Activated naive CD8-positive, alpha-beta T cell (primary cell): ENCODE data around the gene KIAA1143.

Source experiments
- H3K27ac Mint-ChIP-seq: one replicate; pipeline ENCODE4 v1.8.0; 2021; ENCODE audit warnings: mixed read lengths
- H3K27me3 Mint-ChIP-seq: one replicate; pipeline ENCODE4 v1.8.0; 2021; ENCODE audit warnings: mixed read lengths
- H3K36me3 Mint-ChIP-seq: one replicate; pipeline ENCODE4 v1.8.0; 2021; ENCODE audit warnings: mixed read lengths
- H3K4me1 Mint-ChIP-seq: one replicate; pipeline ENCODE4 v1.8.0; 2021; ENCODE audit warnings: low read depth, mixed read lengths
- H3K4me3 Mint-ChIP-seq: one replicate; pipeline ENCODE4 v1.8.0; 2021; ENCODE audit warnings: mild to moderate bottlenecking, mixed read lengths
- H3K9me3 Mint-ChIP-seq: one replicate; pipeline ENCODE4 v1.8.0; 2021; ENCODE audit warnings: low read depth, mixed read lengths

Gene KIAA1143

DNA sequence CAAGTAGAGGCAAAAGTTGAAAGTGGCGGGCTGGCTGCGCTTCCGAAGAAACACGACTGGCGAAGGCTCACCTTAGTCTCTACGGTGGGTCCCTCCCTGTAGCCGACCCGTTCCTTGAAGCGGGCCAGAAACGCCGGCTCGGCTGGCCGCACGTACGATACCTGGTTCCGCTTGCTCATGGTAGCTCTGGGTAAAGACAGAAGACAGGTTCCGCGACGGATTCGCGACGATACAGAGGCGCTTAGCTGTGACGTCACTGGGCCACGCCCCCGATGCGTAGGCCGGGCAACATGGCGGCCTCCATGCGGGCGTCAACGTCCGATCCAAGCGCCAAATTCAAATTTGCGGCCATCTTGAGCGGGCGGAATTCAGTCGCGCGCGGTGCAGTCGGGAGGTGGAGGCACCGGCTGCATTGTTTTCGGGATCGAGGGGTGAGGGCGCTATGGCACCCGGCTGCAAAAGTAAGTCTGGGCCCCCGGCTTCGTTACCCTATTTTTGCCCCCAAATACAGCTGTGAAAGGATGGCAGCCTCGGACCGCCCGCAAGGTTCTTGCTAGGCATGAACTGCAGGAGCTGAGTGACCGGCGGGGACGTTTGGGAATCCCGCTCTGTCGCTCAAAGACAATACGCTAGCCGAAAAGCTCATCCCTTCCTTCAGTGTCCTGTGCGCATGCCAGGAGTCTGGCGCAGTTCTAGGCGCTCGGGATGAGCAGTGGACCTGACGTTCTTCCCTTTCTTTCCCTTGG is at the start of gene KIAA1143, which contains the start of gene KIF15:
TSS of gene KIAA1143 (minus strand) at position 196 of the 746 bp plus-strand sequence. CDS start at position 179, 17 bp downstream.
TSS of gene KIF15 (plus strand) at position 371 of the 746 bp plus-strand sequence. CDS start at position 443, 72 bp downstream.
- Mint-ChIP-seq H3K27ac (peak within 1 kb of the TSS; percentile 82), H3K27me3 (peaks cover 3% of the 10 kb centered on the region), H3K4me3 (peak within 1 kb of the TSS; percentile 92), H3K36me3 (peaks cover 24% of the 10 kb centered on the region), H3K4me1 (peaks cover 32% of the 10 kb centered on the region), H3K9me3 (peaks cover 10% of the 10 kb centered on the region)

DNA sequence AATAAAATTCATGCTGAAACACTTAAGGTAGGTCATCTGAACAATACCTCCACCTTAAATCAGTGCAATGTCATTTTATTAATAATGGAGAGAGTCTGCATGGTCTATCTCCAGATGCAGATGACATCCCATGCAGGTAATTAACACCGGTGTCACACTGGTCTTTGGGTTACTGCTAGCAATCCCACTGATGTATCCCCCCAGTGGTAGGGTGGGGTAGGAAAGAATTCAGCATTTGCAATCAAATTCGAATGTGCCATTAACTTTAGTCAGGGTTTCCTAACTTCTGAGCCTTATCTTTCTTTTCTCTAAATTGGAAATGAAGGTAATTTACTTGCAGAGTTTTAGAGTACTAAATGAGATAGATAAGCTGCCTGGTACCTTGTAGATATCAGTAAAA is 44.5 kb upstream of the KIAA1143 start:
- no peaks in the 10 kb centered on the region for H3K4me1 Mint-ChIP-seq
- no peak overlapping the region for H3K4me3 Mint-ChIP-seq
- no peaks in the 10 kb centered on the region for H3K9me3 Mint-ChIP-seq
- no peaks in the 10 kb centered on the region for H3K27me3 Mint-ChIP-seq
- no peak overlapping the region for H3K27ac Mint-ChIP-seq
- peaks cover 2% of the 10 kb centered on the region for H3K36me3 Mint-ChIP-seq

DNA sequence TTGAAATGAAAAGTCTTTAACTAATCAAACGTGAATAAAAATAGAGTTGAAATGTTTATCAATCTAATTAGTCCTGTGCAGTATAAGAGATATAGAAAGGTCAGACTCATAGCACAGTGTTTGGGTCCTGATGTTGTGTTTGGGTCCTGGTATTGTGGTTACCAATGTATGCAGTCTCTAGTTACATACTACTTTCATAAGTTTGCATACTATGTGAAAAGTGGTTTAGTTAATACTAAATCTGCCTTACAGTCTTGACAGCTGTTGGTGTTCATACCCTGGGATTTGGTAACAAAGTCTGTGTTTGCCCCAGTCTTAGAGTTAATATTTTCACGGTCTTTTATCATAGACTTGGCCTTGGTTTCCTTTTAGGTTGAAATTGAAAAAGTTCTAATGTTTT is 41.9 kb upstream of the KIAA1143 start:
- Mint-ChIP-seq H3K27me3 (no peaks in the 10 kb centered on the region), H3K4me3 (no peak overlapping the region), H3K36me3 (peaks cover 4% of the 10 kb centered on the region), H3K9me3 (no peaks in the 10 kb centered on the region), H3K27ac (no peak overlapping the region), H3K4me1 (no peaks in the 10 kb centered on the region)

DNA sequence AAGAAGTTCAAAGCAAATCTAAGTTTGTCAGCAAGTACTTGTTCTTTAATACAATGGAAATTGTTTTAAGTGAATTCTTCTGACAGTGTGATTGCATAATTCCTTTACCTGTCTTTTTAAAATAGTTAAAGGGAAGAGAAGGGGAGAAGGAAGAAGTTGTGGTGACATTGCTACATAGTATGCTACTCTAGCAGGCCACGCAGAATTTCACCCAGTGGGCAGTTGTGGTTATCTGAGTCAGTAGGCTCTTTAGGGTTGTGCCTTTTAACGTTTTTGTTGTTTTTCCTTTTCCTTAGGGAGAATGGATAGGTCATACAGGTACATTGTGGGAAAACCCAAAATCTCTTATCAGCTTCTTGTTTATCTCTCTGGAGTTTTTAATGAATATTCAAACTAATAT is 40.6 kb upstream of the KIAA1143 start:
- Mint-ChIP-seq H3K27me3 (no peaks in the 10 kb centered on the region), H3K36me3 (peaks cover 4% of the 10 kb centered on the region), H3K9me3 (no peaks in the 10 kb centered on the region), H3K4me3 (no peak overlapping the region), H3K4me1 (no peaks in the 10 kb centered on the region), H3K27ac (no peak overlapping the region)

DNA sequence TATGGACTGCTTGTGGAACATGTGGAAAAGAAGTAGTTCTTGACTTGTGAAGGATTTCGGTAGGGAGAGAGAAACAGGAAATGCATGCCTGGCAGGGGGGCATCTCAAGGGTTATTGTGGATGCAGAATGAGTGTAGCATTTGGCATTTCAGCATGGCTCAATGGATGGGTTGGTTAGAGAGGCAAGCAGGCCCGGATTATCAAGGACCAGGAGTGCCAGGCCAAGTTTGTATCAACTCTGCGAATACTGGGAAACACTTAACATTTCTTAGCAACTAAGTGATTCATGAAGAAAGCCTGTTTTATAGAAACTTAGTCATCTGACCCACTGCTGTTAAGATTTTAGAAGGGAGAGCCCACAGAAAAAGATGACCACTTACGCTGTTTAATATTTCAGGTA is 33.8 kb upstream of the KIAA1143 start:
- no peak overlapping the region for H3K27ac Mint-ChIP-seq
- H3K27me3 Mint-ChIP-seq, result peaks cover 2% of the 10 kb centered on the region
- no peak overlapping the region for H3K4me3 Mint-ChIP-seq
- H3K36me3 Mint-ChIP-seq, result peaks cover 8% of the 10 kb centered on the region
- no peaks in the 10 kb centered on the region for H3K4me1 Mint-ChIP-seq
- no peaks in the 10 kb centered on the region for H3K9me3 Mint-ChIP-seq

DNA sequence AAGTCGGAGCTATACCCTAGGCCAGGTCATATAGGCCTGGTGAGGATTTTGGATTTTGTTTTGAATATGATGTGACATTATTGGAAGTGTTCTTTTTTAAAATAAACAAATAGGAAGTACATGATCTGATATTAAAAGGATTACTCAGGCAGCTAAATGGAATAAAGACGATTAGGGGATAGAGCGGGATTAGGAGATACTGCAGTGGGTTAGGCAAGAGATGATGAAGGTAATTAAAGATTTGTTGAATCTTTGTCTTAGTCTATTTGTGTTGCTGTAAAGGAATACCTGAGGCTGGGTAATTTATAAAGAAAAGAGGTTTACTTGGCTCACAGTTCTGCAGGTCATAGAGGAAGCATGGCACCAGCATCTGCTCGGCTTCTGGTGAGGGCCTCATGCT is 21.5 kb upstream of the KIAA1143 start:
- Mint-ChIP-seq H3K27me3 (no peaks in the 10 kb centered on the region), H3K27ac (no peak overlapping the region), H3K4me3 (no peak overlapping the region), H3K9me3 (no peaks in the 10 kb centered on the region), H3K36me3 (no peaks in the 10 kb centered on the region), H3K4me1 (no peaks in the 10 kb centered on the region)

DNA sequence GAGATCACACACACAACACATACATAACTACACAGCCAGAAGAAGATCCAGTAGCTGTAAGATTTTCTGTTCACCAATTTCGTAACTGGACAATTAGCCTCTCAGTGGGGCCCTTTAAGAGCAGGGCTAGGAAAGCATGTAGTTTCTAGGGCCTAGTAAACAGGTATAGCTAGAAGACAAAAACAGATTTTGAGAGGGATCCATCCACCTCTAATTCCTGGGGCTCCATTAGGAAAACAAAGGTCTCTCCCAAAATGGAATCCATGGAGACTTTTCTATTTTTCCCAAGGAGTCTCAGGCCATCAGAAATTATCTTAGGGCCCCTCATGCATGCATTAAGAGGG is 10.7 kb upstream of the KIAA1143 start:
- Mint-ChIP-seq H3K27ac (no peak overlapping the region), H3K36me3 (peaks cover 13% of the 10 kb centered on the region), H3K4me1 (no peaks in the 10 kb centered on the region), H3K27me3 (peaks cover 2% of the 10 kb centered on the region), H3K4me3 (no peak overlapping the region), H3K9me3 (peaks cover 10% of the 10 kb centered on the region)

DNA sequence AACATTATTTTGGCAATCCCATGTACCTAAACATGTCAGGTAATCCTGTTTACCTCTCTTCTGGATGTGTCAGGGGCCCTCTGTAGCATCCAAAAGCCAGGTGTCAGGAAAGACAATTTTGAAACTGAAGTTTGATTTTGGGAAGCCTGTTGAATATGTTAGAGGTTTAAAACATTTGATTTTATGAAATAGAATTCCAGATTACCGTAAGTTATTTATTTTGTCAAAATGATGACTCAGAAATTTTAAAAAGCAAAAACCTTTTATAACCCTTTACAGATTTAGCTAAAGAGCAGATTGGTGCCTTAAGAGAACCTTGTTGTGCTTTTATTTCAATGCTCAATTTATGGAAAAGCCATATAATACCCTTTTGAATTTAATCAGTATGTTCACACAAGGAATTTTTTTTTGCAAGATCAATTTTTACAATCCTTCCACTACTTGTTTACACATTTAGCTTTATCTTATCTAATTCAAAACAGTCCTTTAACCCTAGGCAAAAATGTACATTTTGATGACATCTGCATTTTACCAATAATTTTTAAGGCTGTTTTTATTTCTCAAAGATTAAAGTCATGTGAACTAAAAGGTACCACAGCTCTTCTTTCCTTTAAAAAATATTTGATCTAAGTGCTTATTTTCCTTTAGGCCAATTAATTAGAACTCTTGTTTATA is 10.1 kb upstream of the KIAA1143 start:
- peaks cover 2% of the 10 kb centered on the region for H3K27me3 Mint-ChIP-seq
- peaks cover 13% of the 10 kb centered on the region for H3K36me3 Mint-ChIP-seq
- H3K4me3 Mint-ChIP-seq, result no peak overlapping the region
- H3K4me1 Mint-ChIP-seq, result no peaks in the 10 kb centered on the region
- H3K9me3 Mint-ChIP-seq, result peaks cover 10% of the 10 kb centered on the region
- no peak overlapping the region for H3K27ac Mint-ChIP-seq

DNA sequence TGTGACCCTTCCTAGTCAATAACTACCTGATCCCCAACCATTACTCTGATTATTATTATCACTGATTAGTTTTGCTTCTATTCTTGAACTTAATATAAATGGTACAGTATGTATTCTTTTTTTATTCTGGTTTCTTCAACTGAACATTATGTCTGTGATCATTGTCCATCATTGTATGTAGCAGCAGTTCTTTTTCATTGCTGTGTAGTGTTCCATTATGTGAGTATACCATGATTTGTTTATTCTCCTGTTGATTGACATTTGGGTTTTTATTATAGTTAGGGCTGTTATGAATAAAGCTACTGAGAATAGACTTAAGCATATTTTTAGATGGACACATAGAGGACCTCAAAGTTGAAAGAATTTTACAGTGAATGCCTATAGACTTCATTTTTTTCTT is 2.8 kb upstream of the KIAA1143 start:
- Mint-ChIP-seq H3K9me3 (no peaks in the 10 kb centered on the region), H3K27ac (no peak overlapping the region), H3K4me1 (peaks cover 12% of the 10 kb centered on the region), H3K36me3 (peaks cover 10% of the 10 kb centered on the region), H3K4me3 (no peak overlapping the region), H3K27me3 (peaks cover 5% of the 10 kb centered on the region)

DNA sequence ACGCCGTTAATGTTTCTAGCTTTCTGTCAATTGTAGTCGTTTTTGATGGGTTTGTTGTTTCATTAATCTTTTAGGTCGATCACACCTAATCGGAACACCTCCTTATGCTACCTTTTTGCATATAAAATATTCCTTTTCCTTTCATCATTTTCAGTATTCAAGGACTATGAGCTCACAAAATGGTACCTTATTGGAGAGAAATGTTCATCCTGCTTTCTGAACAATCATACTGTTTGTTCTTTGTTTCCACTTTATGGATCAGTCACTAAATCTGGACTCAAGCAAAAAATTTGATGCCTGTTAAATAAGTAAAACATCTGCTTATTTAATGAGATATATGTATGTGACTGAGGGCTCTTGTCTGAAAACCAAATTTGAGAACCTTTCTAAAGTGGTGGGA is 1.3 kb upstream of the KIAA1143 start:
- Mint-ChIP-seq H3K4me3 (peak overlapping the region; percentile 92), H3K9me3 (peaks cover 2% of the 10 kb centered on the region), H3K27me3 (peaks cover 5% of the 10 kb centered on the region), H3K4me1 (peaks cover 25% of the 10 kb centered on the region), H3K36me3 (peaks cover 21% of the 10 kb centered on the region), H3K27ac (no peak overlapping the region)

DNA sequence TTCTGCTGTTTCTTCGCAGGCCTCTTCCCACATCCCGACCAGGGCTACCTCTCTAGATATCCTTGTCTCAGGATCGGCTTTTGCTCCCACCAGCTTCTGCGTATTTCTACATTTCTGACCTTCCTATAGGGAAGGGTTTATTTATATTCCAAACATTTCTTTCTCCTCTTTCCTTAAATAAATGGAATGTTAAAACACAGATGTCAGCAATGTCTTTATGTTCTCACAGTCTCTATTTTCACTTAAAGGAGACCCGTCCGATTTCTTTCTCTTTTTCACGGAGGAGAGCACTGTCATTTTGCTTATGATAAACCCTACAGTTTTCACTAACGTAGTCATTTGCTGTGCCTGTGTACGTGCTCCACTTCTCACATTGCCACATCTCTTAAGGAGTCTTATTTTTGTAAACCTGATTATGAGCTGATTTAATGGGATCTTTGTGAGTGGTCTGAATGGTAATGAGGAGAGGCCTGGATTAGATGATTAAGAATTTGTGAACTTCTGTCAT is 805 bp upstream of the KIAA1143 start:
- Mint-ChIP-seq H3K4me1 (peaks cover 30% of the 10 kb centered on the region), H3K27ac (peak overlapping the region; percentile 82), H3K27me3 (peaks cover 4% of the 10 kb centered on the region), H3K4me3 (peak overlapping the region; percentile 92), H3K9me3 (peaks cover 7% of the 10 kb centered on the region), H3K36me3 (peaks cover 24% of the 10 kb centered on the region)

DNA sequence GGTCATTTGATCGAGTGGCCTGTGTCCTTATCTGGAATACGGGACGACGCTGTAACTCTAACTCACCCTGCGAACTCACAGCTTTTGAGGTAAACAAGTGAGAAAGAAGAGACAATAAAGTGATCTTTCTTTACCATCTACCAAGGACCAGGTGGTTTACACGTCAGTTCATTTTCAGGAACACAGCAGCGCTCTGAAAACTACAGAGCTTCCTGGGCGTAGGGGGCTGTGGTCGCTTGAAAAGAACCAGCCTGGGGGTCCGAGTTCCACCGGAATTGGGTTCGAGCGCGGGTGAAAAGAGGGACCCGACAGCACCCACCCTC is 357 bp downstream of the KIAA1143 start:
- Mint-ChIP-seq H3K9me3 (peaks cover 10% of the 10 kb centered on the region), H3K4me1 (peaks cover 33% of the 10 kb centered on the region), H3K27ac (peak overlapping the region; percentile 82), H3K27me3 (peaks cover under 1% of the 10 kb centered on the region), H3K36me3 (peaks cover 26% of the 10 kb centered on the region), H3K4me3 (peak overlapping the region; percentile 92)

DNA sequence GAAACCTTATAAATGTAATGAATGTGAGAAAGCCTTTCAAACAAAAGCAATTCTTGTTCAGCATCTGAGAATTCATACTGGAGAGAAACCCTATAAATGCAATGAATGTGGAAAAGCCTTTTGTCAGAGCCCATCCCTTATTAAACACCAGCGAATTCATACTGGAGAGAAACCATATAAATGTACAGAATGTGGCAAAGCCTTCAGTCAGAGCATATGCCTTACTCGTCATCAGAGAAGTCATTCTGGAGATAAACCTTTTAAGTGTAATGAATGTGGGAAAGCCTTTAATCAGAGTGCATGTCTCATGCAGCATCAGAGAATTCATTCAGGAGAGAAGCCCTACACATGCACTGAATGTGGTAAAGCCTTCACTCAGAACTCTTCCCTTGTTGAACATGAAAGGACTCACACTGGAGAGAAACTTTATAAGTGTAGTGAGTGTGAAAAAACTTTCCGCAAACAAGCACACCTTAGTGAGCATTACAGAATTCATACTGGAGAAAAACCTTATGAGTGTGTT is 26.7 kb downstream of the KIAA1143 start:
- peaks cover 54% of the 10 kb centered on the region for H3K36me3 Mint-ChIP-seq
- H3K4me3 Mint-ChIP-seq, result no peak overlapping the region
- H3K27ac Mint-ChIP-seq, result no peak overlapping the region
- peaks cover 9% of the 10 kb centered on the region for H3K4me1 Mint-ChIP-seq
- peaks cover 45% of the 10 kb centered on the region for H3K9me3 Mint-ChIP-seq
- no peaks in the 10 kb centered on the region for H3K27me3 Mint-ChIP-seq

DNA sequence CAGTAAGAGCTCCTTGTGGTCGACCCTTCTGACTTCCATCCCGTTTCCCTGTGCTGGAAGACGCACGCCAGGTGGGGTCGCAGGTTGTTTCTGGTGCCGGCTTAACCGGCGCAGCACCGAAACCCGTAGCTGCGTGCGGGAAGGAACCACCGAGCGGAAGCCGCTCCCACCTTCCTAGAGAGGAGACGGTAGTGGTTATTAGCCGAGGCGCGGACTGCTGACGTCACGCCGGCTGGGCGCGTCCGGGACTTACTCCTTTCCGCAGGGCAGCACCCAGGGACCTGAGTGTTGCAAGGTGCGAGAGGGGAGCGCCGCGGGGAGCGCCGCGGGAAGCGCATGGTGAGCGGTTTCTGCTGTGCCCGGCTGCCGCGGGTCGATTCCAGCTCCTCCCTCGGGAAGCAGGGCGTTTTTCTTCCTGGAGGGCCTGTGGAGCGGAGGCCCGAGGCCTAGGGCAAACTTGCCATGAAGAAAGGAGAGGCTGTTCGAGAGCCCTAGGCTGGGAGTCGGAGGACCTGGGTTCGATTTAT is 32.0 kb downstream of the KIAA1143 start, which contains the start of gene ZNF501:
TSS of gene ZNF501 (plus strand) at position 252 of the 527 bp plus-strand sequence. CDS start 4,787 bp downstream, outside the sequence.
- peaks cover 29% of the 10 kb centered on the region for H3K9me3 Mint-ChIP-seq
- peak within 1 kb of the TSS; percentile 86 for H3K27ac Mint-ChIP-seq
- H3K36me3 Mint-ChIP-seq, result peaks cover 51% of the 10 kb centered on the region
- peak within 1 kb of the TSS; percentile 94 for H3K4me3 Mint-ChIP-seq
- H3K4me1 Mint-ChIP-seq, result peaks cover 16% of the 10 kb centered on the region
- no peaks in the 10 kb centered on the region for H3K27me3 Mint-ChIP-seq

DNA sequence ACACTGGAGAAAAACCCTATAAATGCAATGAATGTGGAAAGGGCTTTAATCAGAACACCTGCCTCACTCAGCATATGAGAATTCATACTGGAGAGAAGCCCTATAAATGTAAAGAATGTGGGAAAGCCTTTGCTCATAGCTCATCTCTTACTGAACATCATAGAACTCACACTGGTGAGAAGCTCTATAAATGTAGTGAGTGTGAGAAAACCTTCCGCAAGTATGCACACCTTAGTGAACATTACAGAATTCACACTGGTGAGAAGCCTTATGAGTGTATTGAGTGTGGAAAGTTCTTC is 39.4 kb downstream of the KIAA1143 start:
- H3K4me3 Mint-ChIP-seq, result no peak overlapping the region
- peaks cover 42% of the 10 kb centered on the region for H3K9me3 Mint-ChIP-seq
- peaks cover 57% of the 10 kb centered on the region for H3K36me3 Mint-ChIP-seq
- H3K27me3 Mint-ChIP-seq, result no peaks in the 10 kb centered on the region
- H3K4me1 Mint-ChIP-seq, result no peaks in the 10 kb centered on the region
- H3K27ac Mint-ChIP-seq, result no peak overlapping the region
